NCI-H2196 treated with DMSO at 0.1 percent for 48 hours (cell line): ENCODE data around the gene ARNT2.

Source experiments
- DNase-seq: peaks from one replicate; lab custom pipeline; 2025; ENCODE audit not compliant: unreplicated experiment; lab: John Stamatoyannopoulos, UW

ARNT2 gene

DNA sequence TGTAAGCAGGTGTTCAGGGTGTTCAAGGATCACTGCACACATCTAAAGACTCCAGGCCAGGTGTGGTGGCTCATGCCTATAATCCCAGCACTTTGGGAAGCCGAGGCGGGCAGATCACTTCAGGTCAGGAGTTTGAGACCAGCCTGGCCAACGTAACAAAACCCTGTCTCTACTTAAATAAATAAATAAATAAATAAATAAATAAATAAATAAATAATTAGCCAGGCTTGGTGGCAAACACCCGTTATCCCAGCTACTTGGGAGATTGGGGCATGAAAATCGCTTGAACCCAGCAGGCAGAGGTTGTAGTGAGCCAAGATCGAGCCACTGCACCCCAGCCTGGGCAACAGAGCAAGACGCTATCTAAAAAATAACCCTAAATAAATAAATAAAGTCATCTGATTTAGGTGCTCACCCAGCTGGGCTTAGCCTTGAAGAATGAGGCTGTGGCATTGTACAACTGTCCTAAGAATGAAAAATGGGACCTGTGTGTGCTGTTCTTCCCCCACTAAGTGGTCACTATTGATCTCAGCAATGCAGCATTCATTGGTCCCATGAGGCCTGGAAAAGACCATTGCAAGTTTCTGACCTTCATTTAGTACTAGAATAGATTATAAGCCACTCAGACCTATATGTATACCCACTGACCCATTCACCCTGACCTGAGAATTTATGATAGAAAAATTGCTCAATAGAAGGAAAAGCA, 208.1 kb downstream of the ARNT2 start:
- DNase-seq, result no peak

DNA sequence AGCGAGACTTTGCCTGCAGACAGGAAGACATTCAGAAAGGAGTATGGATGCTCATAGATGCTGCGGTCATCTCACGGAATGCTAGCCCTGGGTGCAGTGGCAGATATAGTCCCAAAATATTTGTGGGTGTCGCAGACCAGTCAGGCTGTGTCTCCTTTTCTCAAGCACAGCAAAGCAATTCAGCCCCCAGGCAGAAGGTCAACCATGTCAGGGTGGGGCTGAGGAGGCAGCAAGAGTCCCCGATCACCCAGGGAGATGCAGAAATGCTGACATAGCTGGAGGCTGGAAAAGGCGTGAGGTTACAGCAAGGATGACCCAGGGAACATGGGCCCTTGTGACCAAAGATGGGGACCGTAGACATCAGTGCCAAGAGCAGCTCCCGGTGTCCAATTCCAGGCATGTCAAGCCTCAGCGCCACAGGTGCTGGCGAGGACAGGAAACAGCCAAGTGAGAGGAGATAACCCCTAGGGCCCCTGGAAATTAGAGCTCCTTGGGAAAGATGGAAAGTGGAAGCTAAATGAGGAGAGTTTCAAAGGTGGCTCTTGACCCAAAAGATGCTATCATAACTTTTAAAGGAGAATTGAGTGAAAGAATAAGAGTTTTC, 209.7 kb downstream of the ARNT2 start:
- no peak for DNase-seq

DNA sequence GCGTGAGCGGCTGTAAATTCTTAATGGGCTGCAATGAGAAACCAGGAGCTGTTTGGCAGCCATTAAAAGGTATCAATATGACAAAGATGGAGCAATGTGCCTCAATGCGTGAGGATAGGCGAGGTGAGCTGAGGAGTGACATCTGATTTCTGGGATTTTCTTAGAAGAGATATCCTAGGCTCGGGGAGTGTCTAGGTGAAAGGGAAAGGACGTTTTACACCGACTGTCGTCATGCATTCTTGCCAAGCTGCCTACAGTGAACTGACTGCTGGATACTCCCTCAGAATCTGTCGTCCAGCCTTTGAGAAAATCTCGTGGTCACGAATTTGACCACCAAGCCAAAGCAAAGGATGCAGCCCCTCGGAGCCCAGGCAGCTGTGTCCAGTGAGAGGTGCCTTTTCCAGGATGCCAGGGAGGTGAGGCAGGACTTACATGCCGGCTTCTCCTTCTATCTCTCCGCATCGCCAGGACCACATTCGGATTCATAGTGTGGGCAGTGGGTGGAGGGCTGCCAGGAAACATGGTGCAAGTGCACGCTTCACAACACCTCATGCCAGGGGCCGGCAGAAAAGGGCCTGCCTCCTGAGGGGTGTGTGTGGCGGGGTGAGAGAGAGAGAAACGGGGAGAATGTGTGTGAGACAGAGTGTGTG, 210.7 kb downstream of the ARNT2 start:
- DNase-seq, result no peak

DNA sequence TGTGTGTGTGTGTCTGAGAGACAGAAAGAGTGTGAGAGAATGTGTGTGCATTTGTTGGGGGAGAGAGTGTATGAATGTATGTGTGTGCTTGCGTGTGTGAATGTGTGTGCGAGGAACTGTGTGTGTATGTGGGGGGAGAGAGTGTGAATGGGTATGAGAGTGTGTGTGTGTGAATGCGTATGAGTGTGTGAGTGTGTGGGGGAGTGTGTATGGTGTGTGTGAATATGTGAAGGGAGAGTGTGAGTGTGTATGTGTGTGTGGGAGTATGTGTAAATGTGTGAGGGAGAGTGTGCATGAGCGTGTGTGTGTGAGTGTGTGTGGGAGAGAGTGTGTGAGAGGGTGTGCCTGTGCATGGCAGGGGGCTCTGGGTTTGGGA, 211.2 kb downstream of the ARNT2 start:
- DNase-seq, result no peak

DNA sequence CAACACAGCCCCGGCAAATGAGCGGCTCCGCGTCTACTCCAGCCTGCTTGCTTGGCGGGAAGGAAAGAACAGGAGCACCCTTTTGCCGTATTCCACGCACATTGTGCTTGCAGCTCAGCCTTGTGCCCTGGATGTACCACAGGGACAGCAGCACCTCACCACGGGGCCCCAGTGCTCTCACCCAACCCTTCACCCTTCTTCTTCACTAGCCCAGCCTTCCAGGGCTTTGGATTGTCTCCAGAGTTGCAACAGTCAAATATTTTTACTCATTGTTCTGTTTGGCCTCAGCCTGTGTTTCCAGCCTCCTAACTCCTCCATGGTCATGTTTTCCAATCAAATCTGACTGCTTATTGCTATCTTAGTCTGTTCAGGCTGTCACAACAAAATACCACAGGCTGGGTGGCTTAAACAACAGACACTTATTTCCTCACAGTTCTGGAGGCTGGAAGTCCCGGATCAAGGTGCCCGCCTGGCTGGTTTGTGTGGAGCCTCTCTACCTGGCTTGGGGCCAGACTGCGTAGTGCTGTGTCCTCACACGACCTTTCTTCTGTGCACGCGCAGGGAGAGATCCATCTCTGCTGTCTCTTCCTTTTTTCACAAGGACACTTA, 211.7 kb downstream of the ARNT2 start:
- DNase-seq, result peak; percentile 34

DNA sequence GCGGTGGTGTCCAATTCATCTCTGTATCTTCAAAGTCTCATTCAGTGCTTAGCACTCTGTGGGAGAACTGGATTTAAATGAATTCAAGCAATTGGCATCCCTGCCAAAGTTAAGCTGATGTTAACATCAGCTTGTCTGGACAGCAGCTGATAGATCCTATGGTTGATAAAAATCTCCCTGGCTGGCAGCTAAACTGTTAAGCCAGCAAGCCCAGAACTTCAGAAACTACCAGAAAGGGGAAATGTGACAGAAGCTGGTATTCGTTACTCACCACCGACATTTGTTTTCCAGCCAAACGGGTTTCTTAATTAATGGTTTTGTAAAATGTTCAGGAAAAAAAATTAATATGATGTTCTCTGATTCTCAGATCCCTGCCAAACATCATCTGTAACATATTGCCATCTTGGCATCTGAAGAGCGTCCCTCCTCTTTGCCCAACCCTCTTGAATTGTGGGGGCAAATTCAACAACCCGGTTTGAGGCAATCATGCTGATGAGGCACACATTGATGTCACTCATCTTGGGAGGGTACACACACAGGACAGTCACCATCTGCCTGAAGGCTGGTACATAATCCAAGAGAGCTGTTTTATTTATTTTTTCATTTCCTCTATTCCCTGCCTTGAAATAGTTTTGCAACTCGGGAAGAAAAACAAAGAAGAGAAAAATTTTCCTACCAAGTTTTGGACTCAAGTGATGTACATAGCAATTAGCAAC, 214.7 kb downstream of the ARNT2 start:
- no peak for DNase-seq

DNA sequence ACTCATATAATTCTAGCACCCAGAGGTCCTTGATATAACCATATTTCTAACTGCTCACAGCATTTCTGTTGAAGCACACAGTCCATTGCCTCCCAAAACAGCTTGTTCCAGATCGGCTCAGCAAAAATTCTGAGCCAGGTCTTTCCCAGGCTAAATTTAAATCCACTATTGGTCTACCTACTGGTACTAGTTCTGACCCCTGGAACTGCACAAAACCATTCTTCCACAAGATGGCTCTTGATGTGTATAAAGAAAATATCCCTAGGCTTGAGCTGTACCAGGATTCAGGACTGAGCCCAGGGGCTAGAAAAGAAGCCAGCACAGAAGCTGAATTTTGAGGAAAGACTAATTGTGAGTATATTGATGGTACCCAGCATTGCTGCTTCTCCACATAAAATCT, 215.5 kb downstream of the ARNT2 start:
- no peak for DNase-seq

DNA sequence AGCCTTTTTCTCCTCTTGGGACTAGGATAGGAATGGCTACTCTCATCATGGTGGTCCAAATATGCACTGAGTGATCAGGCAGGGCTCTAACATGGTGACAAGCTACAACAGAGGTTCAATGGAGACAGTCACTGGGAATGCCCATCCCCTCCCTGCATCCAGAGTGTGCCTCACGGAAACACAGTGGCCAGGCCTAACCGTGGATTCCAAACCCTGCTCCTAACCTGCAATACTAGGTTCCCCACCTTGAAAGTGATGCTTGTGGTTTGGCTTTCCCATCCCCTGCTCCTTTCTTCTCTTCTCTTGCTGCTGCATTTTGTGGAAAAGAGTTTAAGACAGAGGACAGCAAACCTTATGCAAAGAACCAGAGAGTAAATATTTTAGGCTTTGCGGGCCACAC, 216.0 kb downstream of the ARNT2 start:
- DNase-seq, result no peak

DNA sequence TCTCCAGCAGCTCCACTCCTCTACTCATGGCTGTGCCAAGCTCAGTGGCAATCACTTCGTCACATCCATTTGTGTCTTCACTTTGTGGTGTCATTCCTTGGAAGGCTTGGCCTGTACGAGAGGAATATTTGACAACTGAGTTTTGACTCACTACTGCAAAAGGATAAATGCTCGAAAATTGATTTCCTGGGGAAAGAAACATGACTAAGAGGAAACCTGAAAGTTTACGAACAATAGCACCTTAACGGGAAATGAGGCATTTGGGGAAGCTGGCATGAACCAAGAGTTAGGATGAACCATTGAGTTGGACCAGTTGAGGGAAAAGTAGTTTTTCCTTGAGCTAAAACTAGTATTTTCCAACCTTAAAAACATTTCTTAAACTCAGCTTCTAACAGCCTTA, 216.7 kb downstream of the ARNT2 start:
- no peak for DNase-seq

DNA sequence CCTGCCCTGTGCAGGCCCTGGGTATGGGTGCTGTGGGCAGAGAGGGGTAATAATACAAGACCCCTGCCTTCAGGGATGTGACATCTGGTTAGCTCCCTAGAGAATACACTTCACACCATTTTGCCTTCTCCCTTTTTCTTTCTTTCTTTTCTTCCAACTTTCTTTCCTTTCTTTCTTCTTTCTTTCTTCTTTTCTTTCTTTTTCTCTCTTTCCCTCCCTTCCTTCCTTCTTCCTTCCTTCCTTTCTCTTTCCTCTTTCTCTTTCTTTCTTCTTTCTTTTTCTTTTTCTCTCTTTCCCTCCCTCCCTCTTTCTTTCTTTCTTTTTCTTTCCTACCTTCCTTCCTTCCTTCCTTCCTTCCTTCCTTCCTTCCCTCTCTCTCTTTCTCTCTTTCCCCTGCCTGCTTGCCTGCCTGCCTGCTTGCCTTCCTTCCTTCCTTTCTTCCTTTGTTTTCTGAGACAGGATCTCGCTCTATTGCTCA, 222.5 kb downstream of the ARNT2 start:
- DNase-seq, result no peak

DNA sequence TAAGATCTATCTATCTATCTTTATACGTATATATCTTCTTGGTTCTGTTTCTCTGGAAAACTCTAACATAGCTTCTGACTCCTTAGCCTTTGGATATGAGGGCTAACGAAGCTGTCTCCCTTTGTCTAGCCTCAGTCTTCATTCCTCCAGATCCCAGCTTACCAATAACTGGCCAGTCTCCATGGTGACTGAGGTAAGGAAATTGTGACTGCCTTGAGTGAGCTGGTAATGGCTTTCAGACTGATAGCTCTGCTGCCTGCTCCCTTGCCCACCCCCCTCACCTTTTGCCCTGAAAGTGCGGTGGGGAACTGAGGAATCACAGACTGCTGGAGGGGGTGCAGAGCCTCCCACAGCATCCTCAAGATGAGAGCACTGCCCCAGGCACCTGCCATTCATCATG, 225.2 kb downstream of the ARNT2 start:
- DNase-seq, result no peak

DNA sequence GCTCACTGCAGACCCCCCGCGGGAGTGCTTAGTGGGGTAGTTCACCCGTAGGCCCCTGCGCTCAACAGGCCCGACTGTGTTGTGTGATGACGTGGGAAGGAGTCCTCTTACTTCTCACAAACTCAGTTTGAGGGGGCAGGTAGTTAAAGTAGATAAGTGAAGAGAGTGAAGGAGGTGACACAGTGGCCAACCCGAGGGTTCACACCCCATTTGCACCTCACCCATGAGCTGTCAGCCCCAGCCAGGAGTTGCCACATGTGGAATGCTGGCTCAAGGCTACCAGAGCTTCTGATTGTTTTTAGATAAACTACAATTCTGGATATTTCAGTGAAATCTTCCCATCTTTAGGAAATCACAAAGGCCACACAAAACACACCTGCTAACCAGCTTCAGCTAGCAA, 226.8 kb downstream of the ARNT2 start:
- DNase-seq, result no peak

DNA sequence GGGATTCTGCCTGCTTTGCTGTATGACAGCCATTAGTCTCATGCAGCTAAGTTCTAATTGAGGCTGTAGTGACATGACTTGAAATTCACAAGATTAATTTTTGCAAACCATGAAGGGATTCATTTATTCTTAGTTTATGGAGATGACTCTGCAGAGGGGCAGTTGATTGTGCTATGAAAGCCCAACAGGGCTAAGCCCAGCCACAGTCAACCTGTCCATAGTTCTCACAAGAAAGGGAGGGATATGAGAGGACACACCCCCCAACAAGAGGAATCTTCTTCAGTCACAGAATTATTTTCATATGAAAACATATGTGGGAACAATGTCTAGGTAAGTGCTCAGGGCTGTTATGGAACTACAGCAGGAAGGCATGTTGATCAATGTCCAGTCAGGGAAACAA, 229.0 kb downstream of the ARNT2 start:
- DNase-seq, result no peak

DNA sequence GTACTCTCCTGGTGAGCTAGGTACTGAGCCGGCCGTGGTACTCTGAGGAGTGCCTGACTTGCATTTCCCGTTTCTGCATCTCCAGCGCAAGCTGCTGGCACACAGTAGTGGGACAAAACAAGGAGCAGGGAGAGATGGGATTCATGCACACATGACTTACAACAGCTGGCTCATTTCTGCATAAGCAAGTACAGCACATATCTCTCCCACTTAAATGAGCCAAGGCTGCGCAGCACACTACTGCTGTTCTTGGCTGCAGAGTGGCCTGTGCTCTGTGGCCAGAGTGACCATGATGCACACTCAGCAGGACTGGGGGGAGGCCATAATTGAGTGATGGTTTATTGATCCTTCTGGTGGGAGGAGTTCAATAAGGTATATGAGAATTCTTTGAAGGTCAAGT, 231.8 kb downstream of the ARNT2 start:
- no peak for DNase-seq

DNA sequence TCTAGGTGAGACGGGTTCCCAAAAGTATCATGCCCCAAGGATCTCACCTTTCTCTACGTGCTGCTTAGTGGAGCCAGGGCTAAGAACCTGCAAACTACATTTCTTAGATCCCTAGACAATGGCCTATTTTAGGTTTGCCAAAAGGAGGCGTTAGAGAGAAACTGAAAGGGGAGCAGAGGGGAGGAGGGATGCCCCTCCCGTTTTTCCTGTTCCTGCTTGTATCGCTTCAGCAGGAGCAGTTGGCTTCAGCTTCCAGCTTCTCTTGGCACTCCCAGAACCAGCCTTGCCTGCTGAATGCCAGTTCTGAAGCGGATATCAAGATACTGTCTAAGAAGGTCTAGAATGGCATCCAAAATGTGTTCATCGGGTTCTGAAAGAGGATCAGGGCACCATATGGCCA, 232.5 kb downstream of the ARNT2 start:
- DNase-seq, result no peak

DNA sequence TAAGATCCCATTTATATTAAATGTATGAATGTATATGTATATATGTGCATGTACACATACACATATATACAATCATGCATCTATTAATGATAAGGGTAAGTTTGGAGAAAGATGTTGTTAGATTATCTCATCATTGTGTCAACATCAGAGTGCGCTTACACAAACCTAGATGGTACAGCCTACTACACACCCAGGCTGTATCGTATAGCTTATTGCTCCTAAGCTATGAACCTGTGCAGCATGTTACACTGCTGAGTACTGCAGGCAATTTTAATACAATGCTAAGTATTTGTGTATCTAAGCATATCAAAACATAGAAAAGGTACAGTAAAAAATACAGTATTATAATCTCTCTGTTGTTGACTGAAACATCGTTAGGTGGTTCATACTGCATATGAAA, 233.6 kb downstream of the ARNT2 start:
- no peak for DNase-seq

DNA sequence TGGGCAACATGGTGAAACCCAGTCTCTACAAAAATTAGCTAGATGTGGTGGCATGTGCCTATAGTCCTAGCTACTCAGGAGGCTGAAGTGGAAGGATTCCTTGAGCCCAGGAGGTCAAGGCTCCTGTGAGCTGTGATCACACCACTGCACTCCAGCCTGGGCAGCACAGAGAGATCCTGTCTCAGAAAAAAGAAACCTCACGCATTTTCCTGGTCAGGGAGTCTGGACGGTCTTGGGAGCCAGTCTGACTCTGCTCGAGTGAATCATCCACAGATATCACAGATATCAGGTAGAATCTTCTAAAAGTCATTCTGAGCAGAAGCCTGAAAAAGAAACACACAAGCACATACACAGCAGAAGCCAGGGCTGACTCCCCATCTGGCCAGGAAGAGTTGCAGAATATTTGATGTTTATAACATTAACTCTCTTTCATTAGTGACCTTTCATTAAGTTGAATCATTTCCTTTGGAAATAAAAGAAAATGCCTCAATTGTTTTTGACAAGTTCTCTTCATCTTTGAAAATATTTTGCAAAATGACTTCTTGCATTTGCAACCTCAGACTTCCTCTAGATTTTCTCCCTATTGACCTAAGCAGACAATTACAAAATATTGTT, 234.5 kb downstream of the ARNT2 start:
- no peak for DNase-seq

DNA sequence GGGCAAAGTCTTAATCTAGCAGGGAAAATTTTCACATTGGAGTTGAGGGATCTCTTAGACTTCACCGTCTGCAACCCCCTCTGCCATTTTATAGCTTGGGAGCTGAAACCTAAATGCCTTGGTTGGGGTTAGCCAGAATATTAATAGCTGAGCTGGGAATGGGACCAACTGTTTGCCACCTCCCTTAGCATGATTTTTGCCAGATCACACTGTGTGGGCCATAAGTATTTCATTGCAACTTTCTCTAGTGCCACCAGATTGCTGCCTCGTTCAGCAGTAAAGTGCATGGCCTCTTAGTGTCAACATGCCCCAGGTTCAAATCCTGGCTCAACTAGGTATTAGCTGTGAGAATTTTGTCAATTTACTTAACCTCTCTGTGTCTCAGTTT, 235.0 kb downstream of the ARNT2 start:
- no peak for DNase-seq

DNA sequence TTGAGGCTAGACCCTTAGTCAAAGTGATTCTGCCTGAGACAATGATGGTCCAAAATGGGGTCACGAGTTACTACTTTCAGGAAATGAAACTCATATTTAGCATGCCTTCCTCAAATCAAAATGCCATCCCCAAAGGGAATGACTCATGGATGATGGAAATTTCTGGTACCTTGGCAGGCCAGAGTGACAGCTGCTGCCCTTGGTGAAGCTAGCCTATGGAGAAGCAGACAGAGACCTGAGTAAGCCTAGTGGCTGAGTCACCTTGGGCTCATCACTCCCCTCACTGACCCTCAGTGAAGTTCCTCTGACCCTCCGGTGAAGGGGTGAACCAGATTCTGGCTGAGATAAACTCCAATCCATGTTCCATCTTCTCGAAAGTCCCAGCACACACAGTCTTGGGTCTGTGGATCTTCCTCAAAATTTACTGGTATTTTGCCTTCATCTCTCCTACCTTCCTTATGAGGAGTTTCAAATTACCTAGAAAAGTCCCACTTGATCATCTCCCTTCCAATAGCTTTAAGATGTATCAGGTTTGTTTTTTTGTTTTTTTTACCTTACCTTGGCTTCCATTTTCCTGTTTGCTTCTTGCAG, 236.4 kb downstream of the ARNT2 start:
- DNase-seq, result no peak

DNA sequence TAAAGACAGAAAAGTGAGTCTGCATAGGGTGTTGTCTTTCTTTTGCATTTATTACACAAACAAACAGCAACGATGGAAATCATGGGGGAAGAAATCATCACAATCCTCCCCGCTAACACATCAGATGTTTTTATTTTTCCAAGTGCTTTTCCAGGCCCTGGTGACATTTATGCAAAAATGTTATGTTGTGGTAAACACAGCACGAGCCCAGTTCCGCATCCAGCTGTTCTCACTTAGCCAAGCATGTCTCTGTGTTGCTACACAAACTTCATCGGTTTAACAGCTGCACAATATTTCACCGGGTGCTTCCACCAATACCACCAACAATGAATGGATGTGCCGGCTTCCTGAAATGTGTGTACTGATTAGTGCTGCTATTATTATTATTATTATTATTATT, 237.2 kb downstream of the ARNT2 start:
- no peak for DNase-seq
